ENCODE data around the gene LYST. TPM values are rescaled to one million over a fixed set of nuclear protein-coding genes. Genes with fewer than 3 reads are reported as not detected.
"Not testable (repeated sequence)": the region's sequence is repeated elsewhere in the genome, so short reads cannot be mapped to it uniquely, and the experiment has no call there.

LYST gene
- total RNA-seq, 4 donors from 2014 or later: 12.3 to 36.6 (median 21.0) TPM

- TF ChIP-seq CTCF (IDR thresholded peaks at IDR 0.05): no peak
- no peak for TF ChIP-seq POLR2A (IDR thresholded peaks at IDR 0.05)
Observed at GRCh38 chr1:235624721-235625333, 241.9 kb downstream of the LYST start.

GRCh38 chr1:235622936-235623779 is 243.5 kb downstream of the LYST start:
- no peak for DNase-seq
- H3K4me1 ChIP-seq: peaks cover 0 to 31% (median 3%) of the 10 kb centered on the region in 3 donors
- H3K9me3 ChIP-seq: no peaks in the 10 kb centered on the region
- intact Hi-C loops (cut with DNase I): no loop called here
- WGBS, 2 donors: 69 to 79% methylated on average over 18 of the region's 18 CpGs
- H3K27ac ChIP-seq: peak overlapping the region in 1 of 4 donors; percentile 45
- no peaks in the 10 kb centered on the region for H3K27me3 ChIP-seq
- H3K36me3 ChIP-seq: no peaks in the 10 kb centered on the region
- H3K4me3 ChIP-seq: no peak overlapping the region
- no peak for TF ChIP-seq POLR2A (IDR thresholded peaks at IDR 0.05)
- no peak for TF ChIP-seq CTCF (IDR thresholded peaks at IDR 0.05)

More at GRCh38 chr1:235624721-235625333, 241.9 kb downstream of the LYST start:
- Histone ChIP-seq H3K4me1 (peaks cover 0 to 31% (median 3%) of the 10 kb centered on the region in 3 donors), H3K9me3 (no peaks in the 10 kb centered on the region), H3K27me3 (no peaks in the 10 kb centered on the region), H3K4me3 (no peak overlapping the region), H3K27ac (peak overlapping the region in 1 of 4 donors; percentile 45), H3K36me3 (no peaks in the 10 kb centered on the region)
- intact Hi-C loops (cut with DNase I): no loop called here
- WGBS, 2 donors: 43 to 45% methylated on average over 4 to 5 of the region's 8 CpGs
- no peak for DNase-seq

DNA sequence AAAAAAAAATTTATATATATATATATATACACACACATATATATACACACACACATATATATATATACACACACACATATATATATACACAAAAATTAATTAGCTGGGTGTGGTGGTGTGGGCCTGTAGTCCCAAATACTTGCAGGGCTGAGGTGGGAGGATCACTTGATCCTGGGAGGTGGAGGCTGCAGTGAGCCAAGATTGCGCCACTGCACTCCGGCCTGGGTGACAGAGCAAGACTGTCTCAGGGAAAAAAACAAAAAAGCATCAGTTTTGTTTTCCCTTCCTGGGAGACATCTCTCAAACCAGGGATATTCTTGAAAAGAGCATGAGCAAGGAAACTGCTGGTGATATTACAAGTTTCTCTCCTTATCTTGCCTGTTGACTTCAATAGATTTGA is 247.6 kb downstream of the LYST start:
- H3K4me3 ChIP-seq; H3K27ac ChIP-seq; intact Hi-C loops (cut with DNase I); H3K36me3 ChIP-seq; H3K27me3 ChIP-seq; H3K9me3 ChIP-seq; DNase-seq: not testable (repeated sequence)
- 33 to 77% methylated on average over 1 to 2 of the region's 2 CpGs for WGBS, 2 donors
- peaks cover 0 to 19% (median 3%) of the 10 kb centered on the region in 3 donors for H3K4me1 ChIP-seq

DNA sequence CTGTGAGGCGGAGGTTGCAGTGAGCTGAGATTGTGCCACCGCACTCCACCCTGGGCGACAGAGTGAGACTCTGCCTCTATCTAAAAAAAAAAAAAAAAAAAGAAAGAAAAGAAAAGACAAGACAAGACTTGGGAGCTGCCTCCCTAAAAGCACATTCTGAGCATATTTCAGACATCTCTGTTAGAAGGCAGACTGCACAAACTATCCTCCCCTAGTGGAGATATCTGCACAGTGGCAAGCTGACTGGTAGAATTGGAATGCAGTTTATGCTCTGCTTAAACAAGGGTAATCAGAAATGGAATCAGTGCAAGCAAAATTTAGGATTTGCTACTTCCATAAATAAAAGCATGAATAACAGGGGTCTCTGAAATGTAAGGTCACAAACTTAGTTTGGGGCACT is 248.9 kb downstream of the LYST start:
- 91% methylated on average over 3 of the region's 3 CpGs; no CpG with 5 or more reads in 1 of the 2 donors for WGBS, 2 donors
- H3K9me3 ChIP-seq: no peaks in the 10 kb centered on the region
- H3K4me3 ChIP-seq: no peak overlapping the region
- intact Hi-C loops (cut with DNase I): no loop called here
- no peaks in the 10 kb centered on the region for H3K36me3 ChIP-seq
- DNase-seq: no peak
- peaks cover 0 to 16% (median 1%) of the 10 kb centered on the region in 3 donors for H3K4me1 ChIP-seq
- no peak overlapping the region for H3K27ac ChIP-seq
- no peaks in the 10 kb centered on the region for H3K27me3 ChIP-seq
- TF ChIP-seq CTCF (IDR thresholded peaks at IDR 0.05): peak in 1 of 6 experiments; percentile 23
- TF ChIP-seq POLR2A (IDR thresholded peaks at IDR 0.05): no peak

GRCh38 chr1:235617140-235617539 is 249.6 kb downstream of the LYST start:
- H3K27ac ChIP-seq: no peak overlapping the region
- TF ChIP-seq POLR2A (IDR thresholded peaks at IDR 0.05) (no peak), CTCF (IDR thresholded peaks at IDR 0.05) (no peak)
- H3K36me3 ChIP-seq: no peaks in the 10 kb centered on the region
- no peak for DNase-seq
- H3K4me1 ChIP-seq: peaks cover 0 to 15% (median 0%) of the 10 kb centered on the region in 3 donors
- no peak overlapping the region for H3K4me3 ChIP-seq
- no peaks in the 10 kb centered on the region for H3K9me3 ChIP-seq
- no peaks in the 10 kb centered on the region for H3K27me3 ChIP-seq
- intact Hi-C loops (cut with DNase I): no loop called here
- 80 to 96% methylated on average over 3 of the region's 3 CpGs for WGBS, 2 donors
